GM18505 (cell line): ENCODE data around the gene MAB21L2.

Experiments used
- ATAC-seq: cut with Tn5 transposase; IDR thresholded peaks from one replicate; pipeline ENCODE4 v1.9.1; 2021; ENCODE audit not compliant: unreplicated experiment
- POLR2A ChIP-seq: IDR thresholded peaks from 4 replicates; pipeline ENCODE4 v1.6.1; 2011; ENCODE audit warnings: borderline replicate concordance; ENCODE audit not compliant: insufficient read depth, insufficient read length; ENCODE audit errors: extremely low read depth

The MAB21L2 gene

DNA sequence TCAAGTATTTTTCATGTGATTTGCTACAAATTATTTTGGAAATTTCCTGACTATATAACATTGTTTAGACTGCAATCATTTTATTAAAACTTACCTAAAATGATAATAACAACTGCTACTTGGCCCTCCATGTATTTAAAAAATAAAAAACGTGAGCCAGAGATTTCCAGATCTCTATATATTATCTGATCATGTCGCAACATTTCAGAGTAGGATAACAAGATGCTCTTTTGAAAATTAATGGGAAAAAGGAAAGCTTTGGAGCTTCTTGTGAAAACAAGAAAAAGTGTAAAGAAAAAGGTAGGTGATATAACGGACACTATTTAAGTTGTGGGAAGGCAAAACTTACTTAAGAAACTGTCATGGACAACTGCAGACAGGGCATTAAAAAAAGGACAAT, 14.9 kb upstream of the MAB21L2 start:
- ATAC-seq: no peak
- TF ChIP-seq POLR2A: no peak

- no peak for ATAC-seq
- no peak for TF ChIP-seq POLR2A
Measured at GRCh38 chr4:150569384-150569987, 12.5 kb upstream of the MAB21L2 start.

GRCh38 chr4:150569998-150570535, 11.9 kb upstream of the MAB21L2 start:
- no peak for ATAC-seq

GRCh38 chr4:150570862-150571261, 11.1 kb upstream of the MAB21L2 start:
- no peak for TF ChIP-seq POLR2A
- no peak for ATAC-seq

More at GRCh38 chr4:150569998-150570535, 11.9 kb upstream of the MAB21L2 start:
- no peak for TF ChIP-seq POLR2A

GRCh38 chr4:150572704-150573504, 9.0 kb upstream of the MAB21L2 start:
- ATAC-seq: no peak
- TF ChIP-seq POLR2A: no peak

DNA sequence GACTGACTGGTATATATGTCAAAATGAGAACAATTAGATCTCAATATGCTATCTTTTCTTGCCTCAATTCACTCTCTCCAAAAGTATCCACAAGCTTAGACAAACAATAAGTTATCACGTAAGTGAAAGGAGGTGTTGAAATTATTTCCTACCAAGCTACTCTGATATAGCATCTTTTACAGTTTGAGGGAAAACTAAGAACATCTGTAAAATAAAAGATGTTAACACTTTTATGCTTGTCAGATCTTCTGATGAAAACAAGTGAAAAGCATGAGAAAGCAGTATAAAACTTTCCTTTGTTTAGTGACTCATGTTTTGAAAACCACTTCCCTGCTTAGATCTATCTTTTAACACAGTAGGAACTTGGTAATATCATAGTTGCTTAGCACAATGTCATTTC, 8.4 kb upstream of the MAB21L2 start:
- no peak for ATAC-seq
- TF ChIP-seq POLR2A: no peak

GRCh38 chr4:150574678-150575077, 7.3 kb upstream of the MAB21L2 start:
- no peak for ATAC-seq
- no peak for TF ChIP-seq POLR2A

DNA sequence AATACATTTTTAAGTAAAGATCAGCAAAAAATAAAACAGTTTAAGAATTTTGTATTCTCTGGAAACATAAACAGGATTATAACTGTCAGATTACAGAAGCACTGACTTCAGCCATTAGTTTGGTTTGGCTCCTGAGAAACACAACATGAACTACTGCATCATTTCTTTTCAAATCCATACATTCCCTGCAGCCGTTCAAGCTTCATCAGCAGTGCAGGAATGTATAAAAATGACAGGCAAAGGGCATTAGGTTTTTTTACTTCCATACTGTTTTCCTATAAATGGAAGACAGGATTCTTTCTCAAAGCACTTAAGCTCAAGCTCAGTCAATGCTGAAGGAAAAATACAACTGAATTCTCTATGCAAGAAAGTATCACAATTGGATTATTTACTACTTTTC, 4.2 kb upstream of the MAB21L2 start:
- no peak for ATAC-seq
- TF ChIP-seq POLR2A: no peak

DNA sequence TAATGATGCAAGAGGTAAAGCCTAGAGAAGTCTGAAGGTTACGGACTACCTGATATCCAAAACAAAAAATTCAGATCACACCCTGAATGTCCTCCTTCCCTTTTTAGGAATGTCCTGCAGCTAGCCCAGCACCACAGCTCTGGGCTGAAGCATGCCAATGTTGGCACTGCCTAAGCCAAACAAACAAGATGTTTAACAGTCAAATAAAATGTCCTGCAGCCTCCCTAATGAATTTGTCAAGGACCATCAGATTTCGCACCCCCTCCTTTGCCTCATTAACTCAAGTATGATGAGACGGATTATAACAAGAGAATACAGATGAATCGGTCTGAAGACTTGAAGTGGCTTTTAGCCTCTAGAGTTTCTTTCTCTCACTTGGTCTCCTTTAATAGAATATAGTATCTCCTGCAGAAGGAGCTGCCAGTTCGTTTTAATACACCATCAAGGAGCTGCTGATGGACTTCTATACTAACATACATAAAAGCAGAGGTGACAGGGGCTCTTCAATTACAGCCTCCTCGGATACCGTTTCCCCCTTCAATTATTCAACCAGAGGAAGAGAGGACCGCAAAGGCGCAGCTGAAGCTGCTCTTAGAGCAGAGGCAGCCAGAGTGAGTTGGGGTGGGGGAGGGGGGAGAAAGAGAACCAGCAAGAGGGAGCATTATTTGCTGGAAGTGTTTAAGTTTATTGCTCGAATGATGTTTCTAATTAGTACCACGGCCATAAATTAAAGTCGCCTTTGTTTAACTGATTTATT, 3.0 kb upstream of the MAB21L2 start:
- ATAC-seq: no peak
- no peak for TF ChIP-seq POLR2A

- no peak for ATAC-seq
- no peak for TF ChIP-seq POLR2A
Measured at GRCh38 chr4:150579551-150580234, 2.3 kb upstream of the MAB21L2 start.

DNA sequence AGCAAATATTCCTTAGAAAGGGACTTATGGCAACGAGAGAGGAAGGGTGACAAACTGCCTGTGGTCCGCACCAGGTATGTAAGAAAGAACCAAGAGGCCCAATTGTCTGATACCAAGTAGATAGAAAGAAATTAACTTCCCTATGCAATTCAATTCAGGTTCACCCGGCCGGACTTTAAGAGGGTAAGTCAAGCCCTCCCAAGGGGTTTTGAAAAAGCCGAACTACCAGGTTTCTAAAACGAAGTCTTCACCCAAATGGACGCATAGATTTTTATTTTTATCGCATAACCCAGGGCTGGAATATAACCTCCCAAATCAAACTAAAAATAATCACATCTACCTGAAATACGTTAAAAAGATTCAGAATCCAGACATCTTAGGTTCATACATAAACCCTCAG, 1.6 kb upstream of the MAB21L2 start:
- no peak for ATAC-seq
- TF ChIP-seq POLR2A: no peak

DNA sequence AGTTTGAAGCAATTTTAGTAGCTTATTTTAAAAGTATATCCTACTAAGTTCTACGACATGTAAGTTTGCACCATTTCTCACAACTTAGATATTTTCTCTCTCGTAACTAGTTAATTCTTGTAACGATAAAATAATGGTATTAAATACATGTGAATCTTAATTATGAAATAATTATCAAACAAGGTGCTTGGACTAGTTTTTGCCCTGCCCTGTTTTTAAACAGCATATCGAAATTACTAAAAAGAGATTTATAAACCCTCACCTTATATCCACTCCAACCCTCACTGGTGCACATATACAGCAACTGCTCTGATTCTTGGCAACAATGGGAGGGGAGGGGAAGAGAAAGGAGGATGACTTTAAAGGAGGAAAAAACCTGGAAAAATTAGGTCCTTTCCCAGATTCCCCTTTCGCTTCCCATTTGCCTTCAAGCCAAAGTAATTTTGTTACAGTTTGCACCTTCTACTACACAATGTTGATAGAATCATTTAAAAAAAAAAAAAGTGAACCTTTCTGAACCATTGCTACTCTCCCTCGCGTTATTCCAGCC, 820 bp upstream of the MAB21L2 start:
- TF ChIP-seq POLR2A: no peak
- ATAC-seq: no peak

GRCh38 chr4:150581641-150582051, 305 bp upstream of the MAB21L2 start:
- TF ChIP-seq POLR2A: no peak

More at GRCh38 chr4:150581641-150582051, 305 bp upstream of the MAB21L2 start:
- no peak for ATAC-seq
